IgD-negative memory B cell (primary cell): Measurements from ENCODE around the gene KIAA1328. TPM values are rescaled to one million over a fixed set of nuclear protein-coding genes. Genes with fewer than 3 reads are reported as not detected.
A peak's percentile ranks its signal among the peaks of the same experiment; 100 is the strongest.

Source experiments
- H3K27ac Mint-ChIP-seq, 3 donors: one replicate each; pipeline ENCODE4 v1.8.0; 2020 to 2022; ENCODE audit warnings: mild to moderate bottlenecking in 3 of 3, mixed read lengths in 3 of 3, moderate library complexity in 1 of 3
- H3K27me3 Mint-ChIP-seq: one replicate; pipeline ENCODE4 v1.8.0; 2021; ENCODE audit warnings: mixed read lengths
- H3K36me3 Mint-ChIP-seq: one replicate; pipeline ENCODE4 v1.8.0; 2020; ENCODE audit warnings: mild to moderate bottlenecking, mixed read lengths
- H3K4me1 Mint-ChIP-seq, 3 donors: one replicate each; pipeline ENCODE4 v1.8.0; 2020 to 2022; ENCODE audit warnings: mixed read lengths in 3 of 3, mild to moderate bottlenecking in 1 of 3
- H3K4me3 Mint-ChIP-seq, 4 donors: one replicate each; pipeline ENCODE4 v1.8.0; 2020 to 2022; ENCODE audit warnings: mild to moderate bottlenecking in 4 of 4, mixed read lengths in 4 of 4, moderate library complexity in 3 of 4
- H3K9me3 Mint-ChIP-seq, 3 donors: one replicate each; pipeline ENCODE4 v1.8.0; 2020 to 2021; ENCODE audit warnings: mixed read lengths in 3 of 3, mild to moderate bottlenecking in 1 of 3
- polyA plus RNA-seq: library from polyadenylated mRNA; unstranded; fragments of 300-500 nt; fragmentation: Illumina TruSeq; gene quantifications from one replicate; pipeline ENCODE4 v1.2.3, GENCODE V29; 2021

Gene KIAA1328
- polyA plus RNA-seq, result 12.6 TPM

DNA sequence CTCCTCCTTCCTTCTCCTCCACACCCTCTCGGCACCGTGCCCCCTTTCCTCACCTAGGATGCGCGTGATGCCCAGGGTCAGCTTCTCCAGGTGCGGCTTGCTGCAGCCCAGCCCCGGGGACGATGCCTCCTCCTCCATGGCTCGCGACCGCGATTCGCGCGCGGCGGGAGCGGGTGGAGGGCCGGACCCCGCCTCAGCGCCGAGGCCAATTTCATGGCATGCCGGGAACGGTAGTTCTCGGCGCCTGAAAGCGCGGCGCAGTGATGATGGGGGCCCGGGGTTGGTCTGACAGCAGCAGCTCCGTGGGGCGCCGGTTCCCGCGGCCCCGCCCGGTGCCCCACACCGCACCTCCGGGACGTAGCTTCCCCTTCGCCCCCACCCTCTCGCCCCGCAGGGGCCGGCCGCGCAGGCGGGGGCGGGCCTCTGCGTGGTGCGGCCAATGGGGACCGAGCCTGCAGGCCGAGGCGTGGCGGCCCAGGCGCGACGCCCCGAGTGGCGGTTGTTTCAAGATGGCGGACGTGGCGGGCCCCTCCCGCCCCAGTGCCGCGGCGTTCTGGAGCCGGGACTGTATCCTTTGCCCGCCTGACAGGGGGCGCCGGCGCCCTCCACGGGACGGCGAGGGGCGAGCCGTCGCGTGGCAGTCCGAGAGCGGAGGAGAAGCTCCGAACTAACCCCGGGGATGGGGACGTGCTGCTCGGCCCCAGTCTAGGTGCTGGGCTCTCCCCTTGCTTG, at the start of gene KIAA1328, which contains the start of gene TPGS2:
KIAA1328 (plus strand) TSS at position 498 of the 732 bp plus-strand sequence; CDS start at position 510, 12 bp downstream.
TPGS2 (minus strand) TSS at position 373 of the 732 bp plus-strand sequence; CDS start at position 138, 235 bp downstream.
- Mint-ChIP-seq H3K27me3 (no peaks in the 10 kb centered on the region), H3K36me3 (no peaks in the 10 kb centered on the region), H3K4me3 (peak within 1 kb of the TSS; percentile 89 to 99 (median 96)), H3K27ac (peak within 1 kb of the TSS; percentile 81 to 96 (median 94)), H3K9me3 (no peaks in the 10 kb centered on the region), H3K4me1 (peaks cover 16 to 23% (median 21%) of the 10 kb centered on the region in 3 donors)

- Mint-ChIP-seq H3K27ac (no peak overlapping the region), H3K4me1 (peaks cover 0 to under 1% (median 0%) of the 10 kb centered on the region in 3 donors), H3K4me3 (no peak overlapping the region), H3K36me3 (peaks cover 15% of the 10 kb centered on the region), H3K27me3 (no peaks in the 10 kb centered on the region), H3K9me3 (no peaks in the 10 kb centered on the region)
These were observed 48.2 kb upstream of the KIAA1328 start for GRCh38 chr18:36780748-36781147.

GRCh38 chr18:36782710-36783109, 46.2 kb upstream of the KIAA1328 start:
- no peak overlapping the region for H3K4me3 Mint-ChIP-seq

DNA sequence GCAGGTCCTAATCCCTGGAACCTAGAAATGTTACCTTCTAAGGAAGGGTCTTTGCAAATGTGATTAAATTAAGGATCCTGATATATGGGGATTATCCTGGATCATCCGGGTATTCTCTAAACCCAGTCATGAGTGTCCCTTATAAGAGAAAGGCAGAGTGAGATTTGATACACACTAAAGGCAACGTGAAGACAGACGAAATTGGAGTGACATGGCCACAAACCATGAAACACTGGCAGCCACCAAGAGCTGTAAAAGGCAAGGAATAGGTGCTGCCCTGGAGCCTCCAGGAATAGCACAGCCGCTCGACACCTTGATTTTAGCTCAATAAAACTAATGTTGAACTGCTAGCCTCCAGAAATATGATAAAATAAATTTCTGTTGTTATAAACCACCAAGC, 45.1 kb upstream of the KIAA1328 start:
- Mint-ChIP-seq H3K36me3 (peaks cover 18% of the 10 kb centered on the region), H3K9me3 (no peaks in the 10 kb centered on the region), H3K4me3 (no peak overlapping the region), H3K4me1 (peaks cover 0 to 3% (median 0%) of the 10 kb centered on the region in 3 donors), H3K27me3 (no peaks in the 10 kb centered on the region), H3K27ac (no peak overlapping the region)

More at GRCh38 chr18:36782710-36783109, 46.2 kb upstream of the KIAA1328 start:
- Mint-ChIP-seq H3K27me3 (no peaks in the 10 kb centered on the region), H3K27ac (no peak overlapping the region), H3K36me3 (peaks cover 16% of the 10 kb centered on the region), H3K9me3 (no peaks in the 10 kb centered on the region), H3K4me1 (peaks cover 0 to 3% (median 0%) of the 10 kb centered on the region in 3 donors)

DNA sequence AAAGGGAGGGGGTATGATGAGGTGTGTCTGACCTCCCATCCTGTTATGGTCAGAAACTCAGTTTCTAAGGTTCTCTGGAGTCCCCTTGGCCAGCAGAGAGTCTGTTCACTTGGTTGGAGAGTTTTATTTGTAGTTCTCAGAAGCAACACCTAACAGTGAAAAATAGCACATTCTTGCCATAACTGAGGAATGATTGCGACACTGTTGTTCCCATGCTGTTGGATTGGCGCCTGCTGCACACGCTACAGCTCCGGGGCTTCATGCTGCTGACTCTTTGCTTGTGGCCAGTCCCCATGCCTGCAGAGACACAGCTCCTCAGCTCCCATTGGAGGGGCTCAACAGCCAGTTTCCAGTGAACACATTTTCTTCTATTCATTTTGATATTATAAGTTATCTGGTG, 42.2 kb upstream of the KIAA1328 start:
- H3K9me3 Mint-ChIP-seq, result peaks cover 1 to 6% (median 3%) of the 10 kb centered on the region in 3 donors
- no peak overlapping the region for H3K4me3 Mint-ChIP-seq
- peaks cover 0 to 3% (median 0%) of the 10 kb centered on the region in 3 donors for H3K4me1 Mint-ChIP-seq
- no peak overlapping the region for H3K27ac Mint-ChIP-seq
- H3K27me3 Mint-ChIP-seq, result no peaks in the 10 kb centered on the region
- peaks cover 19% of the 10 kb centered on the region for H3K36me3 Mint-ChIP-seq

DNA sequence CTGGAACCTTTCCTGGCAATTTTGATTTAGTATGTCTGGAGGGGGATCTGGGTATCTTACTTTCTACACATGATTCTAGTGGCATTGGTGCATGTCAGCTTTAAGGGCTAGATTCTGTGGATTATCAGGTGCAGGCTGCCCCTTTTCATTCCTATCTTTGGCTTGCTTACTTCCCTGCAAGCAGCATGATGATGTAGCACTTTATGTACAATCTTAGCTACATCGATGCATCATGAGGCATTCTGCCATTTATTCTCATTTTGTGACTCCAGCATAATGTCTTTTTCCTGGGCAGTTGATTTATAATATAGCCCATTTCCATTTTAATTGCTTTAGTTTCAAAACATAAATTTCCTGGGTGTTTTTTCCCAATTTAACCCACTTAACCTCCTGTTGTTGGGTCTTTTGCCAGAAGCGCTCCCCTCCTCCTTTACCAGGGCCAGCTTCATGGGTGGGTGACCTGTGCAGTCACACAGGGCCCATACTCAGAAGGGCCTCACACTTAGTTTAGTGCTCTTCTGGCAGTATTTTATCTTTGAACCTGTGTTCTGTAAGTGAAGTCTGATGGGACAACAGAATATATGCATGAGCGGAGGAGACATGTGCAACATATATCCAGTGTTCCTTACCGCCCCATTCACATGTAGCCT, 36.2 kb upstream of the KIAA1328 start:
- no peaks in the 10 kb centered on the region for H3K27me3 Mint-ChIP-seq
- H3K9me3 Mint-ChIP-seq, result peaks cover 1 to 6% (median 3%) of the 10 kb centered on the region in 3 donors
- no peak overlapping the region for H3K27ac Mint-ChIP-seq
- H3K4me3 Mint-ChIP-seq, result no peak overlapping the region
- no peaks in the 10 kb centered on the region for H3K4me1 Mint-ChIP-seq
- peaks cover 28% of the 10 kb centered on the region for H3K36me3 Mint-ChIP-seq

DNA sequence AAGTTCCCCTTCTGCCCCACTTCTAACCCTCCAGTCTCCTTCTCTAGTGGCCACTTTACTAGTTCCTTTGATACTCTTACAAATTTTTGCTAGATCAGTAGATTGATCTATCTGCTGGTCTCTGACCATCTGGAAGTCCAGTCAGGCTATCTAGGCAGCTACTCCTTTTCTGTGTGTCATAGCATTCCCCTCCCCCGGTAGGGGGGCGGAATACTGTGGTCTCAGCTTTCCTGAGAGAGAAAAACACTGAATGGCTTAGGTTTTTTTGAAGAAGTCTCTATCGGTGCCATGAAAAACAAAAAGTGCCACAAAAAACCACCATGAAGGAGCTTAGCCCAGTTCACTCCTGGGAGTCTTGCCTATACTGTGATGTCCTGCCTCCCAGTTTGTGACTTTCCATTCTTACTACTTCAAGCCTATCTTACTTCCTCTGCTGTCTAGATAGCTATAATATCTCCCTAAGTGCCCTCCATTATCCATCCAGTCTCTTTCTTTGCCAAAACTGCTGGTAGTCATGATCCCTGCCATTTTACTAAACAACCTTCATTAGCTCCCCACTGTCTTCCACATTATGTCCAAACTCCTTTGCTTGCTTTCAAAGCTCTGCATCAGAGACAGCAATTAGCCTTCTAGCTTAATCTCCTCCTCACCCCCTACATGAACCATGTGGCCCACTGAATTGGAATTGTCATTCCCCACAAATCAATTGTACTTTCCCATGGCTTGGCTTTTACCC, 30.0 kb upstream of the KIAA1328 start:
- H3K9me3 Mint-ChIP-seq, result no peaks in the 10 kb centered on the region
- peaks cover 23% of the 10 kb centered on the region for H3K36me3 Mint-ChIP-seq
- no peaks in the 10 kb centered on the region for H3K4me1 Mint-ChIP-seq
- H3K27ac Mint-ChIP-seq, result peak overlapping the region in 1 of 3 donors; percentile 37
- no peaks in the 10 kb centered on the region for H3K27me3 Mint-ChIP-seq
- no peak overlapping the region for H3K4me3 Mint-ChIP-seq

DNA sequence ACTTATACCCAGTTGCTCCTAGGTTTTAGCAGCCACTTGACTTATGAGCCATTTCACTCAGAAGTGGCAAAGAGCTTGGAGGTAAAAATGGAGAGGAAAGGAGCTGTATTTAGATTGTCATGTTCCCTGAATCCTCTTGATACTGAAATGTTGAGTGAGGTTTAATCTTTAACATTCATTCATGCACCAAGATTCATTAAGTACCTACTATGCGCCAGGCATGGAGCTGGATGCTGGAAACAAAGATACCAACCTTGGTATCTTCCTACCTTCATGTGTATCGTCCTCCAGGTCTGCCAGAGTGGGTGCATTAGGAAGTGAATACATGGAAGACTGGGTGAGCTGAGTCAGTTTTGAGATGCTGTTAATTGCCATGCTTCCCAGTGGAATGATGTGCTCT, 23.8 kb upstream of the KIAA1328 start:
- Mint-ChIP-seq H3K27me3 (no peaks in the 10 kb centered on the region), H3K4me1 (peaks cover 3 to 4% (median 3%) of the 10 kb centered on the region in 3 donors), H3K4me3 (no peak overlapping the region), H3K9me3 (no peaks in the 10 kb centered on the region), H3K36me3 (peaks cover 16% of the 10 kb centered on the region), H3K27ac (no peak overlapping the region)

DNA sequence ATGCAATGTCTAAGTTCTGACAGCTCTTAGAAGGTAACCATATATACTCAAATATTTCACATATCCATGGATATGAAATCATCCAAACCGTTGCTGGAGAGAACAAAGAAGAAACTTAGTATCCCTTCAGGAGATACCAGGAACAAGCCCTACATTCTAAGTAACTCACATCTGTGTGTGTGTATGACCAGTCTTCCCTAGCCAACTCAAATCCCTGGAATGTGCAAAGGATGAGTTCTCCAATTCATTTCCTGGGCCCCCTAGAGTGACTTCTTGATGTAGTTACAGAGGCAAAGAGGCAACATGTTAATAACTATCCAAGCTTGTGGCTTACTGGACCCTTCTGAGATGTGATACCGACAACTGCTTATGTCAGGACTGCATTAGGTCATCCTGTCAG, 20.2 kb upstream of the KIAA1328 start:
- no peak overlapping the region for H3K27ac Mint-ChIP-seq
- H3K4me3 Mint-ChIP-seq, result no peak overlapping the region
- H3K4me1 Mint-ChIP-seq, result peaks cover 3 to 4% (median 3%) of the 10 kb centered on the region in 3 donors
- no peaks in the 10 kb centered on the region for H3K27me3 Mint-ChIP-seq
- H3K36me3 Mint-ChIP-seq, result peaks cover 10% of the 10 kb centered on the region
- no peaks in the 10 kb centered on the region for H3K9me3 Mint-ChIP-seq

DNA sequence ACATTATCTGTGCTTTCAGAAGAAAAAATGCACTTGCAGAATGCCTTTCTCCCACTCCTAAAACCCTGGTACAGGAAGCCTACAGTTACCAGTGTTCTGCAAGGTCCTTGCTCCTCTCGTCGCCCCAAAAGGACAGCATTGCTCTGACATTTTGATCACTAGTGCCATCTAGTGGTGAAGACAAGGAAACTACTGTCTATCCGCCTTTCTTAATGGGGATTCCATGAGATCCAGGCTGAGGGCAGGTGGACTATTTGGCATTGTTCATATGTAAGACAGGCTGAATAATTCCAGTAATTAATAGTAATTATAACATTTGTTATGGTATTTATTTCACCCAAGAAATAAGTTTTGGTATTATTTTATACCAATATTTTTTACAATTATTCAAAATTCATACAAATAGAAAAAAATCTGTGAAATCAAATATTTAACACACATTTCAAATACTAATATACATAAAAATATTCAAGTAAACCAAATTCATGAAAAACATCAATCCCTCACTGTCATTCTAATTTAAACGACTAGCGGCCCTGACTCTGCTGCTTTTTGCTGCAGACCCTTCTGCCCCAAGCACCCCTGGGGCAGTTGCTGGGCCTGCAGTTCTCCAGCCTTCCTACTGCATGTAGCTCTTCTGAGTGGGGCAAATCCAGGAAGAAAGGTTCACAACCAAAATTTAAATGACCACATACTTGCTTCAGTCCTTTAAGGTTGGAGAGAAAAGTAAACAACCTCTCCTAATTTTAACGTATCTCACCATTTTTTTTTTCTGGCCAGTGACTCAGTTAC, 19.1 kb upstream of the KIAA1328 start:
- H3K27ac Mint-ChIP-seq, result peak overlapping the region in 1 of 3 donors; percentile 40

GRCh38 chr18:36811430-36811829, 17.5 kb upstream of the KIAA1328 start:
- Mint-ChIP-seq H3K4me1 (peaks cover 3 to 4% (median 3%) of the 10 kb centered on the region in 3 donors), H3K36me3 (peaks cover 3% of the 10 kb centered on the region), H3K9me3 (no peaks in the 10 kb centered on the region), H3K4me3 (no peak overlapping the region), H3K27me3 (no peaks in the 10 kb centered on the region), H3K27ac (no peak overlapping the region)

More for the DNA sequence above, 19.1 kb upstream of the KIAA1328 start:
- Mint-ChIP-seq H3K4me1 (peaks cover 3 to 4% (median 3%) of the 10 kb centered on the region in 3 donors), H3K4me3 (no peak overlapping the region), H3K27me3 (no peaks in the 10 kb centered on the region), H3K9me3 (no peaks in the 10 kb centered on the region), H3K36me3 (peaks cover 7% of the 10 kb centered on the region)

DNA sequence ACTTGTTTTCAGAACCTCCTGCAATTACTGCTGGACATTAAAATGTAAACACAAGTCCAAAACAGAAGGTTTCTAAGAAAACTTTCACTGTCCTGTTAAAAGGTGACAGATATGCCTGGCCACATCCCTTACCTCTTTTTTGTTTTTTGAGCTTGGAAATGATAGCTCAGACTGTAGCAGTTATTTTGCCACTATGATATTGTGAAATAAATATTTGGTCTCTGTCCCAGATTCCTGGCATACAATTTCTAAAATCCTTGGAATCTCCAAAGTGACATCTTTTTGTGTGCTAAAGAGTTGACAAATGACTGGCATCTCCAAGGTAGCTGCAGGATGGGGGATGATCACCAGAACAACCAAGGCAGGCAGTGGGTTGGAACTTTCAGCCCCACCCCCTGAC, 17.0 kb upstream of the KIAA1328 start:
- no peaks in the 10 kb centered on the region for H3K27me3 Mint-ChIP-seq
- H3K4me3 Mint-ChIP-seq, result no peak overlapping the region
- H3K9me3 Mint-ChIP-seq, result no peaks in the 10 kb centered on the region
- peaks cover 3 to 4% (median 3%) of the 10 kb centered on the region in 3 donors for H3K4me1 Mint-ChIP-seq
- peaks cover 3% of the 10 kb centered on the region for H3K36me3 Mint-ChIP-seq
- no peak overlapping the region for H3K27ac Mint-ChIP-seq

- Mint-ChIP-seq H3K4me3 (no peak overlapping the region), H3K4me1 (peaks cover 3 to 4% (median 3%) of the 10 kb centered on the region in 3 donors), H3K9me3 (no peaks in the 10 kb centered on the region), H3K27ac (peak overlapping the region in 1 of 3 donors; percentile 57), H3K36me3 (peaks cover 2% of the 10 kb centered on the region), H3K27me3 (no peaks in the 10 kb centered on the region)
These were observed 16.2 kb upstream of the KIAA1328 start for GRCh38 chr18:36812678-36813077.

DNA sequence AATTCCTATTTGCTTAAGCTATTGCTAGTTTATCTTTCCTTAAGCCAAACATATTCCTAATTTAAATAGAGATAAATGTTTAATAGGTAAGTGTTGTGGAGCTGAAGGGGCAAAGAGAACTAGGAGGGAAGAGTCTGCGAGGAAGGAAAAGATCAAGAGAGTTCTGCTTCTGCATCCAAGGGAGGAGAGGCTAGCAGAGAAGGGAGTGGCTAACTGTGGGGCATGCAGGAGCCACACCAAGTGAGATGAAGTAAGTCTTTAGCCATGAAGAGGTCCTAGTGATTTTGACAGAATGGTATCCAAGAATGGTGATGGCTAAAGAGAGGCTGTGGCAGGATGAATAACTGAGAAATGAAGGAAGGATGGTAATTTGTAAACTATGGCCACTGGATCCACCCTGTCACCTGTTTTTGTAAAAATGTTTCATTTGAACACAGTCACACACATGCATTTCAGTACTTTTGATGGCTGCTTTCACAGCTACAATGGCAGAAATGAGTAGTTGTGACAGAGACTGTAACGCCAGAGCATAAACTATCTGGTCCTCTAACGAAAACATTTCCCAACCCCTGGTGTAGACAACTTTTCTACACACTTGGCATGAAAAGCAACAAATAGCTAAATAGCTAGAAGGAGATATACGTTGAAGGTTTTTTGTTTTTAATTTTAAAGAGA, 15.7 kb upstream of the KIAA1328 start:
- Mint-ChIP-seq H3K4me3 (no peak overlapping the region), H3K9me3 (no peaks in the 10 kb centered on the region)

More for the DNA sequence above, 15.7 kb upstream of the KIAA1328 start:
- H3K36me3 Mint-ChIP-seq, result peaks cover 2% of the 10 kb centered on the region
- peak overlapping the region in 1 of 3 donors; percentile 57 for H3K27ac Mint-ChIP-seq
- H3K27me3 Mint-ChIP-seq, result no peaks in the 10 kb centered on the region
- peaks cover 3 to 4% (median 3%) of the 10 kb centered on the region in 3 donors for H3K4me1 Mint-ChIP-seq
